ENCODE measurements around the gene SCP2D1. TPM values are rescaled to one million over a fixed set of nuclear protein-coding genes. Genes with fewer than 3 reads are reported as not detected.

Gene SCP2D1
- total RNA-seq, 1 experiment from 2014 or later = not detected

GRCh38 chr20:18815194-18815942 lies 1.8 kb downstream of the SCP2D1 start:
- TF ChIP-seq, protein P1, sequence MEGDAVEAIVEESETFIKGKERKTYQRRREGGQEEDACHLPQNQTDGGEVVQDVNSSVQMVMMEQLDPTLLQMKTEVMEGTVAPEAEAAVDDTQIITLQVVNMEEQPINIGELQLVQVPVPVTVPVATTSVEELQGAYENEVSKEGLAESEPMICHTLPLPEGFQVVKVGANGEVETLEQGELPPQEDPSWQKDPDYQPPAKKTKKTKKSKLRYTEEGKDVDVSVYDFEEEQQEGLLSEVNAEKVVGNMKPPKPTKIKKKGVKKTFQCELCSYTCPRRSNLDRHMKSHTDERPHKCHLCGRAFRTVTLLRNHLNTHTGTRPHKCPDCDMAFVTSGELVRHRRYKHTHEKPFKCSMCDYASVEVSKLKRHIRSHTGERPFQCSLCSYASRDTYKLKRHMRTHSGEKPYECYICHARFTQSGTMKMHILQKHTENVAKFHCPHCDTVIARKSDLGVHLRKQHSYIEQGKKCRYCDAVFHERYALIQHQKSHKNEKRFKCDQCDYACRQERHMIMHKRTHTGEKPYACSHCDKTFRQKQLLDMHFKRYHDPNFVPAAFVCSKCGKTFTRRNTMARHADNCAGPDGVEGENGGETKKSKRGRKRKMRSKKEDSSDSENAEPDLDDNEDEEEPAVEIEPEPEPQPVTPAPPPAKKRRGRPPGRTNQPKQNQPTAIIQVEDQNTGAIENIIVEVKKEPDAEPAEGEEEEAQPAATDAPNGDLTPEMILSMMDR (IDR thresholded peaks at IDR 0.05; ENCODE audit: insufficient read depth in 1 of 2, low read depth in 1 of 2, low read length in 1 of 2, severe bottlenecking in 1 of 2, unreplicated experiment in 1 of 2) = no peak
- Mint-ChIP-seq H3K36me3 (ENCODE audit: insufficient read depth, unreplicated experiment) (no peaks in the 10 kb centered on the region), H3K27me3 (ENCODE audit: insufficient read depth, unreplicated experiment) (no peaks in the 10 kb centered on the region), H3K4me3 (ENCODE audit: unreplicated experiment) (no peak overlapping the region), H3K4me1 (ENCODE audit: low read depth, unreplicated experiment) (peaks cover 7% of the 10 kb centered on the region), H3K9me3 (ENCODE audit: unreplicated experiment) (peaks cover 8% of the 10 kb centered on the region), H3K27ac (ENCODE audit: unreplicated experiment) (no peak overlapping the region)
- Histone ChIP-seq H3K9me3 (no peaks in the 10 kb centered on the region), H3K4me1 (0 out of 2 replicates have a peak, but pooled peaks cover 3% of the 10 kb centered on the region), H3K4me3 (ENCODE audit: low read depth, low read length) (no peak overlapping the region), H3K27me3 (replicated peaks; ENCODE audit: control insufficient read depth, insufficient read depth, low read length) (no peaks in the 10 kb centered on the region; the same call in 1 of the 2 replicates), H3K36me3 (ENCODE audit: control insufficient read depth, insufficient read depth, low read length) (no peaks in the 10 kb centered on the region)
- ChIA-PET POLR2A (no interaction called here), CTCF (no interaction called here)
- intact Hi-C loops (cut with micrococcal nuclease; ENCODE audit: unreplicated experiment) = no loop called here
- no peak for DNase-seq
- BruUV-seq (replicated peaks) = no TSS peak

DNA sequence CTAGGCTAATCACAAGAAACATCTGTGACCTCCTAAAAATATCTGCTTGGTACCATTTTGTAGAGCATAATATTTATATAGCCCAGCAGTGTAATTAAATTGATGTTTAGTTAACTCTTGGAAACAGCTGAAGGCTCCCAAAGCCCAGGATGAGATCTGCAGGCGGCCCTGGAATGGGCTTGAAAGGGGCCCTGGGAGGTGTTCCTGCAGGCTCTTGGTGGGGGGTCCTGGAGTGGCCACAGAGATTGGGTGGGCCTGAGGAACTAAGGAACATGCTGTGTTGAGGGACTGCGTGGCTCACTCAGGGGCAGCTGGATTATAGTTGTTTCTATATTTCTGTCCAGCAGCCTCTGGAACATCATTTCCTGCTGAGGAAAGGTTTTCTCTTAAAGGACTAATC lies 9.2 kb downstream of the SCP2D1 start:
- Histone ChIP-seq H3K36me3 (ENCODE audit: control insufficient read depth, insufficient read depth, low read length) (no peaks in the 10 kb centered on the region), H3K27me3 (replicated peaks; ENCODE audit: control insufficient read depth, insufficient read depth, low read length) (no peaks in the 10 kb centered on the region), H3K4me3 (ENCODE audit: low read depth, low read length) (no peak overlapping the region), H3K9me3 (no peaks in the 10 kb centered on the region; the same call in 1 of the 2 replicates), H3K4me1 (no peaks in the 10 kb centered on the region)
- Mint-ChIP-seq H3K4me3 (ENCODE audit: unreplicated experiment) (no peak overlapping the region), H3K36me3 (ENCODE audit: insufficient read depth, unreplicated experiment) (no peaks in the 10 kb centered on the region), H3K27me3 (ENCODE audit: insufficient read depth, unreplicated experiment) (no peaks in the 10 kb centered on the region), H3K9me3 (ENCODE audit: unreplicated experiment) (peaks cover 8% of the 10 kb centered on the region), H3K4me1 (ENCODE audit: low read depth, unreplicated experiment) (peaks cover 7% of the 10 kb centered on the region), H3K27ac (ENCODE audit: unreplicated experiment) (no peak overlapping the region)
- DNase-seq = no peak
- intact Hi-C loops (cut with micrococcal nuclease; ENCODE audit: unreplicated experiment) = no loop called here
- TF ChIP-seq, protein P1 (IDR thresholded peaks at IDR 0.05; ENCODE audit: insufficient read depth in 1 of 2, low read depth in 1 of 2, low read length in 1 of 2, severe bottlenecking in 1 of 2, unreplicated experiment in 1 of 2) = no peak
- CTCF ChIA-PET = no interaction called here
- POLR2A ChIA-PET = no interaction called here
- no TSS peak for BruUV-seq (replicated peaks)

DNA sequence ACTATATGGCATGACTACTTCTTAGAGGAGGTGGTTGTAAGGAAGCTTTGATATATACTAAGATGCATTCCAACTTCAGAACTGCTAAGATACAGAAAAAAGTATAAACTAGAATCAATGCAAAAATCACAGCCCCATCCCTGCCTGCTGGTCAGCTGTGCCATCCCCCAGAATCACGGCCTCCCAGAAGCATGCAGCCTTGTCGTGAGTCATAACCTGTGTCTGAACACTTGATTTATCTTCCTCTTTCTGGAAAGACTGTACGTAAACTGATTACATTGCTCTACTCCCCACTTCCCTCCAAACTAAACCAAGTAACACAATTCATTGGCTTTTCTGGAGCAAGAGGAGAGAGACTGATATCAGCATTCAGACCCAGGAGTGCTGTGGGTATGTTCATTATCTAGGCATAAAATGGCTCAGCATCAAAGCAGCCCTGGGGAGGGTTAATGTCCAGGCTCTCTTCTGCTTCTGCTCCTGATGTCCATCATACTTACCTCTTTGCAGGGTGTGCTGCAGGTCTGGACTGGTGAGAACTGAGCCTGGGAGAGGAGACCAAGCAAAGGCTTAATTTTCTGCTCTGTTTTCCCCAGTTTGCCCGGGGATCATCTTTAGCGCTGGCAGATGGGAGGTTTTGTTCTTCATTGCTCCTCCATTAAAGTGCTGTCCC lies 18.4 kb downstream of the SCP2D1 start:
- Histone ChIP-seq H3K4me1 (no peaks in the 10 kb centered on the region), H3K27me3 (replicated peaks; ENCODE audit: control insufficient read depth, insufficient read depth, low read length) (no peaks in the 10 kb centered on the region), H3K9me3 (no peaks in the 10 kb centered on the region), H3K4me3 (ENCODE audit: low read depth, low read length) (no peak overlapping the region), H3K36me3 (ENCODE audit: control insufficient read depth, insufficient read depth, low read length) (no peaks in the 10 kb centered on the region)
- H3K9me3 Mint-ChIP-seq (ENCODE audit: unreplicated experiment) = no peaks in the 10 kb centered on the region
- H3K27ac Mint-ChIP-seq (ENCODE audit: unreplicated experiment) = no peak overlapping the region
- no peak for DNase-seq
- BruUV-seq (replicated peaks) = no TSS peak
- POLR2A ChIA-PET = no interaction called here
- CTCF ChIA-PET = no interaction called here
- intact Hi-C loops (cut with micrococcal nuclease; ENCODE audit: unreplicated experiment) = loop anchor here (10.0 kb wide), 1 partner anchor 197 kb away; no protein-coding TSS in a partner anchor
- no peaks in the 10 kb centered on the region for H3K36me3 Mint-ChIP-seq (ENCODE audit: insufficient read depth, unreplicated experiment)
- no peaks in the 10 kb centered on the region for H3K4me1 Mint-ChIP-seq (ENCODE audit: low read depth, unreplicated experiment)
- no peak overlapping the region for H3K4me3 Mint-ChIP-seq (ENCODE audit: unreplicated experiment)
- TF ChIP-seq, protein P1 (IDR thresholded peaks at IDR 0.05; ENCODE audit: insufficient read depth in 1 of 2, low read depth in 1 of 2, low read length in 1 of 2, severe bottlenecking in 1 of 2, unreplicated experiment in 1 of 2) = no peak
- H3K27me3 Mint-ChIP-seq (ENCODE audit: insufficient read depth, unreplicated experiment) = peaks cover 3% of the 10 kb centered on the region

All from Caco-2 (cell line).